ENCODE data around the gene RPRD1B.

RPRD1B gene

GRCh38 chr20:38126146-38126921, 92.8 kb downstream of the RPRD1B start:
- DNase-seq, result no peak

- no peak for DNase-seq
Measured at GRCh38 chr20:38126932-38127621, 93.5 kb downstream of the RPRD1B start.

- no peak for DNase-seq
Measured at GRCh38 chr20:38127920-38128528, 94.5 kb downstream of the RPRD1B start.

GRCh38 chr20:38128691-38129090, 95.1 kb downstream of the RPRD1B start:
- no peak for DNase-seq

GRCh38 chr20:38129248-38129865, 95.8 kb downstream of the RPRD1B start:
- DNase-seq, result no peak

GRCh38 chr20:38129893-38130609, 96.5 kb downstream of the RPRD1B start:
- no peak for DNase-seq

- DNase-seq, result no peak
Measured at GRCh38 chr20:38130687-38131587, 97.4 kb downstream of the RPRD1B start.

- no peak for DNase-seq
Measured at GRCh38 chr20:38131588-38132121, 98.1 kb downstream of the RPRD1B start.

- DNase-seq, result no peak
Measured at GRCh38 chr20:38132156-38132909, 98.8 kb downstream of the RPRD1B start.

- no peak for DNase-seq
Measured at GRCh38 chr20:38132910-38133501, 99.5 kb downstream of the RPRD1B start.

- DNase-seq, result no peak
Measured at GRCh38 chr20:38133680-38134426, 100.3 kb downstream of the RPRD1B start.

- no peak for DNase-seq
Measured at GRCh38 chr20:38134427-38135270, 101.1 kb downstream of the RPRD1B start.

GRCh38 chr20:38135271-38135650, 101.7 kb downstream of the RPRD1B start:
- no peak for DNase-seq

GRCh38 chr20:38135651-38136420, 102.3 kb downstream of the RPRD1B start:
- DNase-seq, result no peak

- no peak for DNase-seq
Measured at GRCh38 chr20:38136421-38137245, 103.1 kb downstream of the RPRD1B start.

- no peak for DNase-seq
Measured at GRCh38 chr20:38137441-38138037, 104.0 kb downstream of the RPRD1B start.

Measured in suppressor macrophage treated with lipopolysaccharide for 4 hours (primary cell).